NCI-H510A treated with DMSO at 0.1 percent for 48 hours (cell line): Measurements from ENCODE around the gene RS1.

Source experiments
- DNase-seq: peaks from one replicate; lab custom pipeline; 2025; lab: John Stamatoyannopoulos, UW

RS1 gene

GRCh38 chrX:18672008-18672407 lies at the start of gene RS1:
RS1 (minus strand) TSS chrX:18672108; CDS start chrX:18672068, 40 bp downstream.
- no peak for DNase-seq

- no peak for DNase-seq
Observed at GRCh38 chrX:18719852-18720251, 47.9 kb upstream of the RS1 start.

- DNase-seq, result no peak
Observed at GRCh38 chrX:18714910-18715309, 43.0 kb upstream of the RS1 start.

- no peak for DNase-seq
Observed at GRCh38 chrX:18709833-18710232, 37.9 kb upstream of the RS1 start.

GRCh38 chrX:18707426-18708049 lies 35.6 kb upstream of the RS1 start, which contains the start of gene PPEF1:
PPEF1 (plus strand) TSS chrX:18707645; CDS start chrX:18707781, 136 bp downstream.
- DNase-seq, result no peak

- DNase-seq, result no peak
Observed at GRCh38 chrX:18702362-18703195, 30.7 kb upstream of the RS1 start.

- no peak for DNase-seq
Observed at GRCh38 chrX:18701621-18702361, 29.9 kb upstream of the RS1 start.

GRCh38 chrX:18698737-18699650 lies 27.1 kb upstream of the RS1 start:
- no peak for DNase-seq

- DNase-seq, result no peak
Observed at GRCh38 chrX:18696653-18697052, 24.7 kb upstream of the RS1 start.

GRCh38 chrX:18692541-18692940 lies 20.6 kb upstream of the RS1 start:
- DNase-seq, result no peak

GRCh38 chrX:18691431-18691830 lies 19.5 kb upstream of the RS1 start:
- DNase-seq, result no peak

- no peak for DNase-seq
Observed at GRCh38 chrX:18687856-18688495, 16.1 kb upstream of the RS1 start.

- no peak for DNase-seq
Observed at GRCh38 chrX:18682979-18683387, 11.1 kb upstream of the RS1 start.

GRCh38 chrX:18681996-18682395 lies 10.1 kb upstream of the RS1 start:
- no peak for DNase-seq

GRCh38 chrX:18677161-18677869 lies 5.4 kb upstream of the RS1 start:
- DNase-seq, result no peak

- DNase-seq, result peak; percentile 23
Observed at GRCh38 chrX:18676470-18676869, 4.6 kb upstream of the RS1 start.

- no peak for DNase-seq
Observed at GRCh38 chrX:18676050-18676449, 4.1 kb upstream of the RS1 start.

GRCh38 chrX:18674788-18675735 lies 3.2 kb upstream of the RS1 start:
- peak; percentile 63 for DNase-seq

- no peak for DNase-seq
Observed at GRCh38 chrX:18674417-18674787, 2.5 kb upstream of the RS1 start.
